IMR-90 (cell line): ENCODE results near the gene NMRK1. TPM values are rescaled to one million over a fixed set of nuclear protein-coding genes. Genes with fewer than 3 reads are reported as not detected.

Experiments
- ATAC-seq: fragments of 200-7000 bp; cut with Tn5 transposase; 2 replicates; pipeline ENCODE4 v1.9.1; 2020; ENCODE audit warnings: low read depth, mild to moderate bottlenecking, moderate library complexity
- BruUV-seq: library from RNA; stranded (reverse); fragments of 400-500 nt; replicated peaks from 2 replicates; lab custom pipeline; 2021; lab: Mats Ljungman, UMichigan
- CTCF ChIA-PET: fragments of 300-600 bp; formaldehyde crosslinking; extraction: SDS; loops from one replicate; lab custom pipeline; 2021; ENCODE audit warnings: antibody characterized with exemption; lab: Yijun Ruan, JAX
- POLR2A ChIA-PET: fragments of 300-600 bp; sonication (Branson Sonifier 250); formaldehyde crosslinking; loops from one replicate; lab custom pipeline; 2022; ENCODE audit warnings: antibody characterized with exemption; ENCODE audit not compliant: unreplicated experiment; lab: Charles Lee
- DNase-seq: peaks from one replicate; pipeline ENCODE4 v3.0.0; 2013
- H2AFZ ChIP-seq: replicated peaks from 2 replicates; pipeline ENCODE3; 2013; ENCODE audit warnings: low read length, mild to moderate bottlenecking; ENCODE audit not compliant: poor library complexity
- H2AK5ac ChIP-seq: 2 replicates; pipeline ENCODE4 v1.6.1; 2013; ENCODE audit warnings: low read depth, low read length, inconsistent platforms
- H2AK9ac ChIP-seq: replicated peaks from 2 replicates; pipeline ENCODE3; 2013; ENCODE audit warnings: mild to moderate bottlenecking, low read depth, low read length, moderate library complexity; ENCODE audit not compliant: poor library complexity
- H2BK120ac ChIP-seq: 2 replicates; pipeline ENCODE4 v1.6.1; 2013; ENCODE audit warnings: low read depth, low read length, inconsistent platforms
- H2BK15ac ChIP-seq: 3 replicates; pipeline ENCODE4 v1.6.1; 2013; ENCODE audit warnings: low read depth, low read length, inconsistent platforms
- H2BK20ac ChIP-seq: 2 replicates; pipeline ENCODE4 v1.6.1; 2013; ENCODE audit warnings: low read depth, mild to moderate bottlenecking, inconsistent platforms, low read length, moderate library complexity
- H2BK5ac ChIP-seq: 2 replicates; pipeline ENCODE4 v1.6.1; 2013; ENCODE audit warnings: mild to moderate bottlenecking, low read depth, low read length, inconsistent platforms; ENCODE audit not compliant: poor library complexity, severe bottlenecking
- H3K14ac ChIP-seq: replicated peaks from 2 replicates; pipeline ENCODE4 v1.6.1; 2013; ENCODE audit warnings: low read depth, low read length, inconsistent platforms
- H3K18ac ChIP-seq: 2 replicates; pipeline ENCODE4 v1.6.1; 2013; ENCODE audit warnings: low read depth, low read length, control low read depth
- H3K23ac ChIP-seq: 2 replicates; pipeline ENCODE4 v1.6.1; 2013; ENCODE audit warnings: low read depth, low read length, inconsistent platforms
- H3K27ac ChIP-seq: 2 replicates; pipeline ENCODE4 v1.5.1; 2013; ENCODE audit warnings: mild to moderate bottlenecking, control low read depth, low read length; ENCODE audit not compliant: insufficient read depth
- H3K27me3 ChIP-seq: 2 replicates; pipeline ENCODE4 v1.6.1; 2013; ENCODE audit warnings: low read length; ENCODE audit not compliant: control insufficient read depth, insufficient read depth
- H3K36me3 ChIP-seq: 2 replicates; pipeline ENCODE4 v1.6.1; 2013; ENCODE audit warnings: low read length, mixed read lengths; ENCODE audit not compliant: control insufficient read depth, insufficient read depth
- H3K4ac ChIP-seq: 2 replicates; pipeline ENCODE4 v1.6.1; 2013; ENCODE audit warnings: low read depth, low read length, inconsistent platforms
- H3K4me1 ChIP-seq: 2 replicates; pipeline ENCODE4 v1.6.1; 2013; ENCODE audit warnings: low read length, mixed read lengths; ENCODE audit not compliant: control insufficient read depth, insufficient read depth
- H3K4me2 ChIP-seq: 2 replicates; pipeline ENCODE4 v1.6.1; 2013; ENCODE audit warnings: low read depth, mild to moderate bottlenecking, control low read depth, low read length, moderate library complexity
- H3K4me3 ChIP-seq: 2 replicates; pipeline ENCODE4 v1.5.1; 2013; ENCODE audit warnings: low read depth, mild to moderate bottlenecking, control low read depth, low read length, moderate library complexity; ENCODE audit not compliant: insufficient read depth
- H3K56ac ChIP-seq: 2 replicates; pipeline ENCODE4 v1.6.1; 2013; ENCODE audit warnings: low read length, inconsistent platforms; ENCODE audit not compliant: insufficient read depth; ENCODE audit errors: extremely low read depth
- H3K79me1 ChIP-seq, 2 experiments: 2 replicates each; pipeline ENCODE4 v1.6.1; 2013; ENCODE audit warnings: low read length in 2 of 2, inconsistent platforms in 1 of 2, low read depth in 1 of 2
- H3K9ac ChIP-seq: 2 replicates; pipeline ENCODE4 v1.6.1; 2013; ENCODE audit warnings: low read depth, low read length, control low read depth
- H3K9me1 ChIP-seq: 2 replicates; pipeline ENCODE4 v1.6.1; 2013; ENCODE audit warnings: low read length, inconsistent platforms; ENCODE audit not compliant: insufficient read depth
- H3K9me3 ChIP-seq: 2 replicates; pipeline ENCODE4 v1.6.1; 2013; ENCODE audit warnings: low read length; ENCODE audit not compliant: control insufficient read depth, insufficient read depth
- H4K20me1 ChIP-seq: 2 replicates; pipeline ENCODE4 v1.6.1; 2013; ENCODE audit warnings: low read length, inconsistent platforms; ENCODE audit not compliant: insufficient read depth
- H4K5ac ChIP-seq: 2 replicates; pipeline ENCODE4 v1.6.1; 2013; ENCODE audit warnings: mild to moderate bottlenecking, low read depth, low read length, control low read depth
- H4K8ac ChIP-seq, 2 experiments: 2 replicates each; pipeline ENCODE4 v1.6.1; 2013; ENCODE audit warnings: low read depth in 2 of 2, low read length in 2 of 2, control low read depth in 1 of 2, inconsistent platforms in 1 of 2
- H4K91ac ChIP-seq: 2 replicates; pipeline ENCODE4 v1.6.1; 2013; ENCODE audit warnings: low read depth, low read length, inconsistent platforms; ENCODE audit not compliant: insufficient read depth
- BHLHE40 ChIP-seq: fragments of 150-350 bp; IDR thresholded peaks from 2 replicates; pipeline ENCODE4 v1.6.1; 2016; ENCODE audit warnings: mild to moderate bottlenecking, low read depth, low read length
- CEBPB ChIP-seq: IDR thresholded peaks from 2 replicates; pipeline ENCODE4 v1.6.1; 2012; ENCODE audit warnings: low read depth, low read length, improper control_type of control experiment
- CHD1 ChIP-seq: IDR thresholded peaks from 2 replicates; pipeline ENCODE4 v1.6.1; 2012; ENCODE audit warnings: low read depth, low read length, improper control_type of control experiment
- CTCF ChIP-seq: conservative IDR thresholded peaks from 2 replicates; pipeline ENCODE4 v1.5.1; 2012; ENCODE audit warnings: mild to moderate bottlenecking, low read depth, low read length, improper control_type of control experiment
- FOS ChIP-seq: fragments of 150-350 bp; IDR thresholded peaks from 2 replicates; pipeline ENCODE4 v1.6.1; 2016; ENCODE audit warnings: low read depth, low read length
- MAFK ChIP-seq: IDR thresholded peaks from 2 replicates; pipeline ENCODE4 v1.6.1; 2012; ENCODE audit warnings: low read depth, low read length, improper control_type of control experiment
- MAZ ChIP-seq: IDR thresholded peaks from 2 replicates; pipeline ENCODE4 v1.6.1; 2012; ENCODE audit warnings: low read depth, mild to moderate bottlenecking, low read length, improper control_type of control experiment, moderate library complexity, borderline replicate concordance
- MXI1 ChIP-seq: IDR thresholded peaks from 2 replicates; pipeline ENCODE4 v1.6.1; 2012; ENCODE audit warnings: low read depth, mild to moderate bottlenecking, low read length, moderate library complexity, borderline replicate concordance
- NFE2L2 ChIP-seq: fragments of 150-350 bp; IDR thresholded peaks from 2 replicates; pipeline ENCODE4 v1.6.1; 2016; ENCODE audit warnings: low read depth, mild to moderate bottlenecking, low read length
- POLR2A ChIP-seq: IDR thresholded peaks from 2 replicates; pipeline ENCODE4 v1.6.1; 2012; ENCODE audit warnings: mild to moderate bottlenecking, low read depth, low read length
- RAD21 ChIP-seq: IDR thresholded peaks from 2 replicates; pipeline ENCODE4 v1.6.1; 2012; ENCODE audit warnings: low read length, improper control_type of control experiment
- RCOR1 ChIP-seq: IDR thresholded peaks from 2 replicates; pipeline ENCODE4 v1.6.1; 2012; ENCODE audit warnings: mild to moderate bottlenecking, low read length, improper control_type of control experiment; ENCODE audit not compliant: insufficient replicate concordance
- RFX5 ChIP-seq: IDR thresholded peaks from 2 replicates; pipeline ENCODE4 v1.8.0; 2012; ENCODE audit warnings: low read depth, mild to moderate bottlenecking, low read length, moderate library complexity
- SMC3 ChIP-seq: fragments of 150-350 bp; IDR thresholded peaks from 2 replicates; pipeline ENCODE4 v1.6.1; 2016; ENCODE audit warnings: low read depth, mild to moderate bottlenecking, antibody characterized with exemption, low read length, moderate library complexity
- WGBS, 2 experiments: methylation state at CpG; one replicate each; pipeline versions ENCODE4 v1.1.5 to v1.1.7; 2013; ENCODE audit warnings: missing lambda C conversion rate in 2 of 2; ENCODE audit not compliant: insufficient read length in 1 of 2; ENCODE audit errors: extremely low coverage in 2 of 2; 5-methylcytosine and 5-hydroxymethylcytosine counted together
- dilution Hi-C: fragments of 300-500 bp; cut with HindIII; formaldehyde crosslinking; loops from one replicate; pipeline ENCODE4 v1.14.3; 2018; ENCODE audit warnings: low sequenced_read_pairs; ENCODE audit not compliant: unreplicated experiment
- in situ Hi-C: fragments of 300-500 bp; cut with MboI; formaldehyde crosslinking; loops from 3 replicates; pipeline ENCODE4 v1.14.3; 2019; ENCODE audit warnings: low sequenced_read_pairs, inconsistent platforms, mixed read lengths
- intact Hi-C: fragments of 100-400 bp; cut with micrococcal nuclease; formaldehyde crosslinking; loops from 2 replicates; pipeline ENCODE4 v1.10.0; 2022
- polyA plus RNA-seq, 3 experiments: library from polyadenylated mRNA; depleted of rRNA; stranded (reverse); fragments of >200 nt; gene quantifications; 2 replicates each; pipeline ENCODE4 v1.2.3, GENCODE V29; 2012; ENCODE audit warnings: low replicate concordance in 1 of 3
- total RNA-seq: library from RNA; depleted of rRNA; stranded (reverse); fragments of >200 nt; gene quantifications from 2 replicates; pipeline ENCODE4 v1.2.3, GENCODE V29; 2012
- TF ChIP-seq, protein P1 (sequence below): fragments of 150-350 bp; IDR thresholded peaks from 2 replicates; pipeline ENCODE4 v1.6.1; 2016; ENCODE audit warnings: low read depth, mild to moderate bottlenecking, low read length, moderate library complexity, borderline replicate concordance
- TF ChIP-seq, protein P2 (sequence below): fragments of 150-350 bp; IDR thresholded peaks from 2 replicates; pipeline ENCODE4 v1.6.1; 2017; ENCODE audit warnings: mild to moderate bottlenecking, antibody characterized with exemption, low read length, low read depth

The NMRK1 gene
- total and polyA plus RNA-seq, 2 of the 4 experiments (the other 2 are of a cell fraction), result 5.7 to 5.9 TPM

GRCh38 chr9:75117564-75117963 is 29.6 kb upstream of the NMRK1 start:
- Histone ChIP-seq H3K9me3 (no peaks in the 10 kb centered on the region), H3K27ac (no peak overlapping the region), H2AK9ac (no peak overlapping the region), H4K5ac (no peak overlapping the region), H3K4ac (no peak overlapping the region), H2AFZ (no peak overlapping the region), H3K23ac (no peak overlapping the region), H3K18ac (no peak overlapping the region), H3K27me3 (no peaks in the 10 kb centered on the region), H3K56ac (no peak overlapping the region), H2BK20ac (no peak overlapping the region), H3K4me2 (no peak overlapping the region), H2BK15ac (no peak overlapping the region), H4K20me1 (no peaks in the 10 kb centered on the region), H4K91ac (no peak overlapping the region), H3K4me3 (no peak overlapping the region), H3K36me3 (peaks cover 4% of the 10 kb centered on the region), H3K79me1 (peaks cover 26 to 35% of the 10 kb centered on the region in 2 experiments), H3K9ac (no peak overlapping the region), H3K9me1 (peaks cover 3% of the 10 kb centered on the region; the same call in 1 of the 2 replicates), H2AK5ac (no peak overlapping the region), H4K8ac (no peak overlapping the region), H2BK120ac (no peak overlapping the region), H3K14ac (no peak overlapping the region), H3K4me1 (0 out of 2 replicates have a peak, but pooled peaks cover 2% of the 10 kb centered on the region), H2BK5ac (no peak overlapping the region)
- WGBS, 2 experiments, result 83% methylated on average over 1 of the region's 1 CpG; no CpG with 5 or more reads in 1 of the 2 experiments
- no peak for DNase-seq
- TF ChIP-seq CHD1 (no peak), MXI1 (no peak), BHLHE40 (no peak), FOS (no peak), CEBPB (no peak), SMC3 (no peak), RAD21 (no peak), RCOR1 (no peak), POLR2A (no peak), MAZ (no peak), MAFK (no peak), CTCF (no peak), RFX5 (no peak), NFE2L2 (no peak)
- TF ChIP-seq, protein P1, sequence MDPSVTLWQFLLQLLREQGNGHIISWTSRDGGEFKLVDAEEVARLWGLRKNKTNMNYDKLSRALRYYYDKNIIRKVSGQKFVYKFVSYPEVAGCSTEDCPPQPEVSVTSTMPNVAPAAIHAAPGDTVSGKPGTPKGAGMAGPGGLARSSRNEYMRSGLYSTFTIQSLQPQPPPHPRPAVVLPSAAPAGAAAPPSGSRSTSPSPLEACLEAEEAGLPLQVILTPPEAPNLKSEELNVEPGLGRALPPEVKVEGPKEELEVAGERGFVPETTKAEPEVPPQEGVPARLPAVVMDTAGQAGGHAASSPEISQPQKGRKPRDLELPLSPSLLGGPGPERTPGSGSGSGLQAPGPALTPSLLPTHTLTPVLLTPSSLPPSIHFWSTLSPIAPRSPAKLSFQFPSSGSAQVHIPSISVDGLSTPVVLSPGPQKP, result no peak
- TF ChIP-seq, protein P2, sequence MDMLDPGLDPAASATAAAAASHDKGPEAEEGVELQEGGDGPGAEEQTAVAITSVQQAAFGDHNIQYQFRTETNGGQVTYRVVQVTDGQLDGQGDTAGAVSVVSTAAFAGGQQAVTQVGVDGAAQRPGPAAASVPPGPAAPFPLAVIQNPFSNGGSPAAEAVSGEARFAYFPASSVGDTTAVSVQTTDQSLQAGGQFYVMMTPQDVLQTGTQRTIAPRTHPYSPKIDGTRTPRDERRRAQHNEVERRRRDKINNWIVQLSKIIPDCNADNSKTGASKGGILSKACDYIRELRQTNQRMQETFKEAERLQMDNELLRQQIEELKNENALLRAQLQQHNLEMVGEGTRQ, result no peak
- BruUV-seq, result no TSS peak
- ChIA-PET CTCF (no interaction called here), POLR2A (no interaction called here)
- dilution Hi-C loops, result no loop called here
- ATAC-seq, result no peak
- intact Hi-C loops, result no loop called here
- in situ Hi-C loops, result no loop called here
